Left lung (tissue), 10 donors: ENCODE measurements around the gene RYR2. TPM values are rescaled to one million over a fixed set of nuclear protein-coding genes. Genes with fewer than 3 reads are reported as not detected.

ENCODE experiments used
- ATAC-seq: fragments of 200-7000 bp; cut with Tn5 transposase; one replicate; pipeline ENCODE4 v1.9.1; 2020; ENCODE audit warnings: moderate library complexity
- DNase-seq, 4 donors: peaks; one replicate each; pipeline ENCODE4 v3.0.0-alpha.2; 2013 to 2020
- H3K27ac ChIP-seq, 2 donors: fragments of 200-600 bp; sonication (generic) in 1 of 2; one replicate each; pipeline versions ENCODE4 v1.5.0 to v1.8.0; 2020 to 2021
- H3K27me3 ChIP-seq, 2 donors: fragments of 200-600 bp; sonication (generic) in 1 of 2; one replicate each; pipeline versions ENCODE4 v1.5.0 to v1.8.0; 2020 to 2021
- H3K36me3 ChIP-seq, 2 donors: fragments of 200-600 bp; sonication (generic) in 1 of 2; one replicate each; pipeline versions ENCODE4 v1.5.0 to v1.8.0; 2020 to 2021
- H3K4me1 ChIP-seq, 2 donors: fragments of 200-600 bp; one replicate each; pipeline ENCODE4 v1.8.0; 2021
- H3K4me3 ChIP-seq, 2 donors: fragments of 200-600 bp; sonication (generic) in 1 of 2; one replicate each; pipeline versions ENCODE4 v1.5.0 to v1.8.0; 2020 to 2021; ENCODE audit warnings: mild to moderate bottlenecking in 1 of 2
- H3K9me3 ChIP-seq, 2 donors: fragments of 200-600 bp; sonication (generic) in 1 of 2; one replicate each; pipeline versions ENCODE4 v1.5.0 to v1.8.0; 2020 to 2021
- CTCF ChIP-seq, 2 donors: fragments of 200-600 bp; sonication (generic) in 1 of 2; IDR thresholded peaks; one replicate each; pipeline versions ENCODE4 v1.5.0 to v1.8.0; 2021; ENCODE audit warnings: antibody characterized with exemption in 2 of 2
- intact Hi-C, 2 donors: fragments of 100-400 bp; cut with DNase I; formaldehyde crosslinking; loops; one replicate each; pipeline versions ENCODE4 v1.11.2 to v1.14.2; 2022
- polyA plus RNA-seq, 6 donors: library from polyadenylated mRNA; unstranded; fragments of 120-200 nt; gene quantifications; one replicate each; pipeline ENCODE4 v1.2.1, GENCODE V29; 2013; ENCODE audit not compliant: insufficient read length in 6 of 6
- total RNA-seq, 2 donors: library from RNA; stranded (reverse); fragmentation: NEBNext Ultra II Directional; extraction: Animal tissue kit (Norgen Biotek cat#: 25700); gene quantifications; one replicate each; pipeline ENCODE4 v1.2.1, GENCODE V29; 2021
- donor health status: DM: no; HTN: yes; CAD: no.
- donor health status: DM: no; HTN: no; CAD: no.

Gene RYR2
- total and polyA plus RNA-seq, 8 donors: 4.7 to 10.3 (median 7.6) TPM

DNA sequence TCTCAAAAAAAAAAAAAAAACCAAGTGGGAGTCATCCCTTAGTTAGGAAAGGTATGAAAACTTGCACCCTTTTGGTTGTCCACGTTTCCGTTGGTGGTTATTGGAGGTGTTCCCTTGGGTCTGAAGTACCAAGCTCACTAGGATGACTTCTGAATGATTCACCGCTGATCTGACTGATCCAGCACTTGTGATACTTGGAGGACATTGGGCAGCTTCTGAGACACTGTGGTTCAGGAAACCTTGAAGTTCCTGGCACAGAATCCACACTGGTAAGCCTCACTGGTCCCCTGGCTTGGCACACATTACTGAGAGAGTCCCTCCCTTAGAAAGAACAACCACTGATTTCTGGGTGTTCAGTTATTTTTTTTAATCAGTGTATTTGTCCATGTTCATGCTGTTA, 91.9 kb downstream of the RYR2 start:
- Histone ChIP-seq H3K4me3 (no peak overlapping the region), H3K36me3 (no peaks in the 10 kb centered on the region), H3K27ac (no peak overlapping the region), H3K4me1 (no peaks in the 10 kb centered on the region), H3K27me3 (no peaks in the 10 kb centered on the region), H3K9me3 (peaks cover 0 to 28% of the 10 kb centered on the region in 2 donors)
- intact Hi-C loops: no loop called here
- TF ChIP-seq CTCF (IDR thresholded peaks at IDR 0.05): no peak
- ATAC-seq (no peak), DNase-seq (no peak)

- Histone ChIP-seq H3K27me3 (no peaks in the 10 kb centered on the region), H3K9me3 (peaks cover 0 to 26% of the 10 kb centered on the region in 2 donors), H3K36me3 (no peaks in the 10 kb centered on the region), H3K27ac (no peak overlapping the region), H3K4me1 (no peaks in the 10 kb centered on the region), H3K4me3 (no peak overlapping the region)
- TF ChIP-seq CTCF (IDR thresholded peaks at IDR 0.05): no peak
- intact Hi-C loops: no loop called here
- no peak for DNase-seq
- no peak for ATAC-seq
Observed at GRCh38 chr1:237134929-237135328, 92.9 kb downstream of the RYR2 start.

- no peak for DNase-seq
- Histone ChIP-seq H3K4me3 (no peak overlapping the region), H3K4me1 (no peaks in the 10 kb centered on the region), H3K36me3 (no peaks in the 10 kb centered on the region), H3K27me3 (no peaks in the 10 kb centered on the region), H3K9me3 (no peaks in the 10 kb centered on the region), H3K27ac (no peak overlapping the region)
- TF ChIP-seq CTCF (IDR thresholded peaks at IDR 0.05): no peak
- intact Hi-C loops: no loop called here
- no peak for ATAC-seq
Observed at GRCh38 chr1:237138551-237138950, 96.6 kb downstream of the RYR2 start.

DNA sequence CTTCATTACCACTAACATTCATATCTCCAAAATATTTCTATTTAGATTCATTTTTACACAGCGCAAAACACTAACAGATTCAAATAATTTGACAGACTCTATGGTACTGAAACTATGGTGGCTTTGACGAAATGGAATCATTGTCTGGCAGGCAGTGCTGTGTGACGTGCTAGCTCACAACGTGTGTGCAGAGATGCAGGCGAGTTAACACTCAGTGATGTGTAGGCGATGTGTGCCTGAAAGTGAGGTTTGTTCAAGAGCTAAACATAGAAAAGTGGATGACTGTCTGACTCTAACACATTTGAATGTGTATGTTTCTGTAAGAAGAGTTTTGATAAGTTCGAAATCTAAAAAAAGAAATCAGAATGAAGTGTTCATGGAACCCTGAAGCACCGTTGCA, 97.7 kb downstream of the RYR2 start:
- no peak for TF ChIP-seq CTCF (IDR thresholded peaks at IDR 0.05)
- Histone ChIP-seq H3K4me3 (no peak overlapping the region), H3K27me3 (no peaks in the 10 kb centered on the region), H3K9me3 (no peaks in the 10 kb centered on the region), H3K4me1 (no peaks in the 10 kb centered on the region), H3K36me3 (no peaks in the 10 kb centered on the region), H3K27ac (peak overlapping the region in 1 of 2 donors; percentile 5)
- ATAC-seq (no peak), DNase-seq (no peak)
- intact Hi-C loops: no loop called here

DNA sequence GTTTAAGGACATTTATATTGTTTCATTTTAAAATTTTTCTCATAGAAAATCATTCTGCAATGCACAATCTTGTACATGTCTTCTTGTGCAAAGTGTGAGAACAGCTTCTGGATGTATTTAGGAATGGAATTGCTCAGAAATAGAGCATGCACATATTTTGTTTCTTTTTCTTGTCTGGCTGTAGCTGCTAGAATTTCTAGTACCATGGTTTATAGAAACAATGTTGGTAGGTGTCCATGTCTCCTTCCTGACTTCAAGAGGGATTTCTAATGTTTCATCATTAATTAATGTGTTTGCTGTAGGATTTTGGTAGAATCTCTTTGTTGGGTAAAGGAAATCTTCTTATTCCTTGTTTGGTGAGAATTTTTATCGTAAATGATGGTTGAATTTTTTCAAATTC, 99.0 kb downstream of the RYR2 start:
- no peaks in the 10 kb centered on the region for H3K36me3 ChIP-seq
- no peaks in the 10 kb centered on the region for H3K9me3 ChIP-seq
- peak overlapping the region in 1 of 2 donors; percentile 71 for H3K27ac ChIP-seq
- peaks cover 0 to 7% of the 10 kb centered on the region in 2 donors for H3K4me1 ChIP-seq
- DNase-seq (no peak), ATAC-seq (no peak)
- no peak for TF ChIP-seq CTCF (IDR thresholded peaks at IDR 0.05)
- no peak overlapping the region for H3K4me3 ChIP-seq
- intact Hi-C loops: no loop called here
- H3K27me3 ChIP-seq: no peaks in the 10 kb centered on the region
